DOHH2 (cell line): ENCODE measurements around the gene CBLN2.

Experiments
- H3F3A ChIP-seq: fragments of 200-600 bp; sonication (generic), shearing (Covaris generic); 2 replicates; pipeline ENCODE4 v1.6.0; 2016; ENCODE audit warnings: antibody characterized with exemption, mild to moderate bottlenecking; ENCODE audit not compliant: control insufficient read depth, insufficient read depth
- H3K27ac ChIP-seq: fragments of 200-600 bp; sonication (generic); 2 replicates; pipeline ENCODE4 v1.5.1; 2014; ENCODE audit warnings: low read depth, mild to moderate bottlenecking, low read length, moderate library complexity
- H3K27me3 ChIP-seq: fragments of 200-600 bp; sonication (generic); 2 replicates; pipeline ENCODE4 v1.6.1; 2014; ENCODE audit warnings: mild to moderate bottlenecking, low read length, mixed read lengths; ENCODE audit not compliant: control insufficient read depth
- H3K36me3 ChIP-seq: fragments of 200-600 bp; sonication (generic); 2 replicates; pipeline ENCODE4 v1.6.1; 2014; ENCODE audit warnings: mild to moderate bottlenecking, low read length, moderate library complexity, mixed read lengths; ENCODE audit not compliant: control insufficient read depth
- H3K4me1 ChIP-seq: fragments of 200-600 bp; sonication (generic); 2 replicates; pipeline ENCODE4 v1.6.1; 2014; ENCODE audit warnings: mild to moderate bottlenecking, low read length, mixed read lengths; ENCODE audit not compliant: control insufficient read depth
- H3K4me2 ChIP-seq: fragments of 200-600 bp; sonication (generic); 2 replicates; pipeline ENCODE4 v1.6.0; 2014; ENCODE audit warnings: mild to moderate bottlenecking, low read length, moderate library complexity
- H3K4me3 ChIP-seq: fragments of 200-600 bp; sonication (generic); 2 replicates; pipeline ENCODE4 v1.5.1; 2014; ENCODE audit warnings: mild to moderate bottlenecking, low read length, mixed read lengths
- H3K79me2 ChIP-seq: fragments of 200-600 bp; sonication (generic); 2 replicates; pipeline ENCODE4 v1.6.1; 2014; ENCODE audit warnings: mild to moderate bottlenecking, low read length, mixed read lengths; ENCODE audit not compliant: control insufficient read depth
- H3K9me2 ChIP-seq: fragments of 200-600 bp; sonication (generic); replicated peaks from 2 replicates; pipeline ENCODE4 v1.6.1; 2014; ENCODE audit warnings: mild to moderate bottlenecking, low read length, mixed read lengths; ENCODE audit not compliant: control insufficient read depth
- H3K9me3 ChIP-seq: fragments of 200-600 bp; sonication (generic); 2 replicates; pipeline ENCODE4 v1.6.1; 2014; ENCODE audit warnings: antibody characterized with exemption, low read length, mixed read lengths; ENCODE audit not compliant: control insufficient read depth, insufficient read depth
- H4K20me1 ChIP-seq: fragments of 200-600 bp; sonication (generic); 2 replicates; pipeline ENCODE4 v1.6.0; 2014; ENCODE audit warnings: low read depth, mild to moderate bottlenecking, antibody characterized with exemption, low read length, moderate library complexity; ENCODE audit not compliant: control insufficient read depth, insufficient read depth
- CTCF ChIP-seq: fragments of 200-600 bp; sonication (generic); IDR thresholded peaks from one replicate; pipeline ENCODE4 v1.5.1; 2014; ENCODE audit warnings: antibody characterized with exemption, mild to moderate bottlenecking, low read depth, low read length; ENCODE audit not compliant: poor library complexity, severe bottlenecking
- EZH2phosphoT487 ChIP-seq: fragments of 200-600 bp; sonication (generic); IDR thresholded peaks from 2 replicates; pipeline ENCODE4 v1.6.1; 2017; ENCODE audit warnings: borderline replicate concordance, mild to moderate bottlenecking, antibody characterized with exemption, low read length, moderate library complexity, mixed read lengths

Gene CBLN2

GRCh38 chr18:72492497-72492896 is 51.6 kb downstream of the CBLN2 start:
- no peak overlapping the region for H3K4me2 ChIP-seq
- no peaks in the 10 kb centered on the region for H3K36me3 ChIP-seq
- no peaks in the 10 kb centered on the region for H4K20me1 ChIP-seq
- H3K27ac ChIP-seq, result no peak overlapping the region
- no peaks in the 10 kb centered on the region for H3F3A ChIP-seq
- H3K9me3 ChIP-seq, result no peaks in the 10 kb centered on the region
- H3K79me2 ChIP-seq, result no peaks in the 10 kb centered on the region
- H3K4me1 ChIP-seq, result no peaks in the 10 kb centered on the region
- H3K4me3 ChIP-seq, result no peak overlapping the region
- no peaks in the 10 kb centered on the region for H3K9me2 ChIP-seq
- TF ChIP-seq CTCF (no peak), EZH2phosphoT487 (no peak)
- H3K27me3 ChIP-seq, result no peaks in the 10 kb centered on the region
